Astrocyte (in vitro differentiated cells and primary cell): Measurements from ENCODE around the gene SAMD14. TPM values are rescaled to one million over a fixed set of nuclear protein-coding genes. Genes with fewer than 3 reads are reported as not detected.

Experiments
- DNase-seq: peaks from one replicate; pipeline ENCODE4 v3.0.0-alpha.2; 2010; ENCODE audit warnings: low read depth
- FAIRE-seq: peaks from 2 replicates; lab custom pipeline; 2011; peaks lifted over from hg19 to GRCh38; lab: Jason Lieb, UNC
- H2AFZ ChIP-seq: 2 replicates; pipeline ENCODE4 v1.6.0; 2012; ENCODE audit warnings: low read depth, low read length, inconsistent platforms
- H3K27ac ChIP-seq: 2 replicates; pipeline ENCODE4 v1.5.1; 2011; ENCODE audit warnings: low read depth, low read length, inconsistent platforms
- H3K27me3 ChIP-seq: 2 replicates; pipeline ENCODE4 v1.6.0; 2011; ENCODE audit warnings: low read length, inconsistent platforms; ENCODE audit not compliant: insufficient read depth
- H3K36me3 ChIP-seq: 2 replicates; pipeline ENCODE4 v1.5.1; 2011; ENCODE audit warnings: low read length, inconsistent platforms; ENCODE audit not compliant: insufficient read depth
- H3K4me1 ChIP-seq: 2 replicates; pipeline ENCODE4 v1.5.1; 2011; ENCODE audit warnings: low read length, inconsistent platforms; ENCODE audit not compliant: insufficient read depth
- H3K4me2 ChIP-seq: 2 replicates; pipeline ENCODE4 v1.6.0; 2012; ENCODE audit warnings: low read length, inconsistent platforms
- H3K4me3 ChIP-seq: 2 replicates; pipeline ENCODE4 v1.5.1; 2011; ENCODE audit warnings: low read depth, mild to moderate bottlenecking, low read length, inconsistent platforms; ENCODE audit not compliant: insufficient read depth
- H3K79me2 ChIP-seq: 2 replicates; pipeline ENCODE4 v1.6.0; 2012; ENCODE audit warnings: mild to moderate bottlenecking, low read length, inconsistent platforms; ENCODE audit not compliant: insufficient read depth
- H3K9ac ChIP-seq: 2 replicates; pipeline ENCODE4 v1.6.0; 2012; ENCODE audit warnings: mild to moderate bottlenecking, low read length, inconsistent platforms
- H3K9me3 ChIP-seq: 2 replicates; pipeline ENCODE4 v1.5.1; 2012; ENCODE audit warnings: low read depth, mild to moderate bottlenecking, low read length, inconsistent platforms; ENCODE audit not compliant: insufficient read depth
- H4K20me1 ChIP-seq: 2 replicates; pipeline ENCODE4 v1.6.0; 2012; ENCODE audit warnings: low read length, inconsistent platforms; ENCODE audit not compliant: insufficient read depth
- H3K27ac Mint-ChIP-seq: one replicate; pipeline ENCODE4 v1.8.0; 2021; ENCODE audit warnings: mild to moderate bottlenecking, mixed read lengths; ENCODE audit not compliant: unreplicated experiment
- H3K27me3 Mint-ChIP-seq: one replicate; pipeline ENCODE4 v1.8.0; 2021; ENCODE audit warnings: low read depth, mixed read lengths; ENCODE audit not compliant: unreplicated experiment
- H3K36me3 Mint-ChIP-seq: one replicate; pipeline ENCODE4 v1.8.0; 2021; ENCODE audit warnings: low read depth, mixed read lengths; ENCODE audit not compliant: unreplicated experiment
- H3K4me1 Mint-ChIP-seq: one replicate; pipeline ENCODE4 v1.8.0; 2021; ENCODE audit warnings: low read depth, mixed read lengths; ENCODE audit not compliant: unreplicated experiment
- H3K4me3 Mint-ChIP-seq: one replicate; pipeline ENCODE4 v1.8.0; 2021; ENCODE audit warnings: mild to moderate bottlenecking, moderate library complexity, mixed read lengths; ENCODE audit not compliant: unreplicated experiment
- H3K9me3 Mint-ChIP-seq: one replicate; pipeline ENCODE4 v1.8.0; 2021; ENCODE audit warnings: mild to moderate bottlenecking, mixed read lengths; ENCODE audit not compliant: unreplicated experiment
- EZH2 ChIP-seq: IDR thresholded peaks from 2 replicates; pipeline ENCODE4 v1.6.1; 2012; ENCODE audit warnings: mild to moderate bottlenecking, low read length, inconsistent platforms; ENCODE audit not compliant: insufficient read depth
- total RNA-seq: library from RNA; stranded (reverse); gene quantifications from 2 replicates; pipeline ENCODE4 v1.2.1, GENCODE V29; 2021
- TF ChIP-seq, protein P1 (sequence below): IDR thresholded peaks from 2 replicates; pipeline ENCODE4 v1.5.1; 2011; ENCODE audit warnings: low read depth, mild to moderate bottlenecking, inconsistent platforms, low read length, moderate library complexity; ENCODE audit not compliant: insufficient read depth

SAMD14 gene
- total RNA-seq, 1 donor from 2014 or later: 10.8 TPM

DNA sequence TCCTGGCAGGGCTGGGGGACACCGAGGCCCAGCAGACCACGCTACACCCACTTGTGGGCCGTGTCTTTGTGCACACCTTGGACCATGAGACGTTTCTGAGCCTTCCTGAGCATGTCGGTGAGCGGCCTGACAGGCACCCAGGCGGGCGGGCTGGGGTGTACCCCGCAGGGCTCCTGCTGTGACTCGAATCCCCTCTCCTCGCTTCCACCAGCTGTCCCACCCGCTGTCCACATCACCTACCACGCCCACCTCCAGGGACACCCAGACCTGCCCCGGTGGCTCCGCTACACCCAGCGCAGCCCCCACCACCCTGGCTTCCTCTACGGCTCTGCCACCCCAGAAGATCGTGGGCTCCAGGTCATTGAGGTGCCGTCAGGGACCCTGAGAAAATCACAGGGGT, 37.4 kb upstream of the SAMD14 start:
- TF ChIP-seq EZH2: no peak
- TF ChIP-seq, protein P1, sequence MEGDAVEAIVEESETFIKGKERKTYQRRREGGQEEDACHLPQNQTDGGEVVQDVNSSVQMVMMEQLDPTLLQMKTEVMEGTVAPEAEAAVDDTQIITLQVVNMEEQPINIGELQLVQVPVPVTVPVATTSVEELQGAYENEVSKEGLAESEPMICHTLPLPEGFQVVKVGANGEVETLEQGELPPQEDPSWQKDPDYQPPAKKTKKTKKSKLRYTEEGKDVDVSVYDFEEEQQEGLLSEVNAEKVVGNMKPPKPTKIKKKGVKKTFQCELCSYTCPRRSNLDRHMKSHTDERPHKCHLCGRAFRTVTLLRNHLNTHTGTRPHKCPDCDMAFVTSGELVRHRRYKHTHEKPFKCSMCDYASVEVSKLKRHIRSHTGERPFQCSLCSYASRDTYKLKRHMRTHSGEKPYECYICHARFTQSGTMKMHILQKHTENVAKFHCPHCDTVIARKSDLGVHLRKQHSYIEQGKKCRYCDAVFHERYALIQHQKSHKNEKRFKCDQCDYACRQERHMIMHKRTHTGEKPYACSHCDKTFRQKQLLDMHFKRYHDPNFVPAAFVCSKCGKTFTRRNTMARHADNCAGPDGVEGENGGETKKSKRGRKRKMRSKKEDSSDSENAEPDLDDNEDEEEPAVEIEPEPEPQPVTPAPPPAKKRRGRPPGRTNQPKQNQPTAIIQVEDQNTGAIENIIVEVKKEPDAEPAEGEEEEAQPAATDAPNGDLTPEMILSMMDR: no peak
- Mint-ChIP-seq H3K27me3 (peaks cover 7% of the 10 kb centered on the region), H3K4me3 (no peak overlapping the region), H3K9me3 (peaks cover 3% of the 10 kb centered on the region), H3K27ac (no peak overlapping the region), H3K4me1 (peaks cover 8% of the 10 kb centered on the region), H3K36me3 (no peaks in the 10 kb centered on the region)
- Histone ChIP-seq H3K36me3 (no peaks in the 10 kb centered on the region), H3K4me3 (no peak overlapping the region), H3K4me1 (peaks cover 6% of the 10 kb centered on the region), H3K9ac (no peak overlapping the region), H3K27me3 (no peaks in the 10 kb centered on the region), H3K79me2 (no peaks in the 10 kb centered on the region), H3K27ac (no peak overlapping the region), H4K20me1 (no peaks in the 10 kb centered on the region), H2AFZ (no peak overlapping the region), H3K4me2 (no peak overlapping the region), H3K9me3 (no peaks in the 10 kb centered on the region)
- FAIRE-seq (no peak), DNase-seq (no peak)

- Mint-ChIP-seq H3K4me3 (no peak overlapping the region), H3K27me3 (peaks cover 7% of the 10 kb centered on the region), H3K9me3 (peaks cover 3% of the 10 kb centered on the region)
Measured at GRCh38 chr17:50166518-50167181, 36.7 kb upstream of the SAMD14 start.

More at GRCh38 chr17:50166518-50167181, 36.7 kb upstream of the SAMD14 start:
- Mint-ChIP-seq H3K27ac (no peak overlapping the region), H3K4me1 (peaks cover 5% of the 10 kb centered on the region), H3K36me3 (no peaks in the 10 kb centered on the region)
- Histone ChIP-seq H4K20me1 (no peaks in the 10 kb centered on the region), H3K4me2 (no peak overlapping the region), H3K36me3 (no peaks in the 10 kb centered on the region), H3K27me3 (no peaks in the 10 kb centered on the region), H3K79me2 (no peaks in the 10 kb centered on the region), H3K4me1 (peaks cover 7% of the 10 kb centered on the region), H3K4me3 (no peak overlapping the region), H3K9ac (no peak overlapping the region), H2AFZ (no peak overlapping the region), H3K27ac (no peak overlapping the region), H3K9me3 (no peaks in the 10 kb centered on the region)
- FAIRE-seq: no peak
- no peak for DNase-seq
- TF ChIP-seq EZH2: no peak
- TF ChIP-seq, protein P1: no peak
